CD14-positive monocyte (primary cell): ENCODE measurements around the gene LST1. TPM values are rescaled to one million over a fixed set of nuclear protein-coding genes. Genes with fewer than 3 reads are reported as not detected.
A peak's percentile ranks its signal among the peaks of the same experiment; 100 is the strongest.

ENCODE experiments used
- DNase-seq, 3 donors: peaks; one replicate each; pipeline ENCODE4 v3.0.0-alpha.2; 2011 to 2022
- H2AFZ ChIP-seq: 2 replicates; pipeline ENCODE4 v1.6.0; 2012; ENCODE audit warnings: mild to moderate bottlenecking, low read depth, low read length, inconsistent platforms; ENCODE audit not compliant: insufficient read depth, poor library complexity, severe bottlenecking
- H3K27ac ChIP-seq, 2 donors: 1 replicate in 1 of 2; 2 replicates in 1 of 2; pipeline ENCODE4 v1.5.1; 2012 to 2013; ENCODE audit warnings: low read length in 2 of 2, control low read depth in 1 of 2, inconsistent platforms in 1 of 2, low read depth in 1 of 2, mild to moderate bottlenecking in 1 of 2
- H3K27me3 ChIP-seq, 2 donors: one replicate each; pipeline versions ENCODE4 v1.6.0 to v1.6.1; 2011 to 2013; ENCODE audit warnings: low read length in 2 of 2; ENCODE audit not compliant: control insufficient read depth in 2 of 2, insufficient read depth in 2 of 2
- H3K36me3 ChIP-seq, 2 donors: replicated peaks in 1 of 2; 1 replicate in 1 of 2; 2 replicates in 1 of 2; pipeline versions ENCODE4 v1.5.1 to v1.6.1; 2012 to 2013; ENCODE audit warnings: low read length in 2 of 2, control low read depth in 1 of 2, inconsistent platforms in 1 of 2, mild to moderate bottlenecking in 1 of 2; ENCODE audit not compliant: insufficient read depth in 2 of 2, control insufficient read depth in 1 of 2
- H3K4me1 ChIP-seq, 2 donors: 1 replicate in 1 of 2; 2 replicates in 1 of 2; pipeline versions ENCODE4 v1.5.1 to v1.6.1; 2012 to 2013; ENCODE audit warnings: low read length in 2 of 2, control low read depth in 1 of 2, inconsistent platforms in 1 of 2, mild to moderate bottlenecking in 1 of 2, moderate library complexity in 1 of 2; ENCODE audit not compliant: insufficient read depth in 2 of 2, control insufficient read depth in 1 of 2
- H3K4me2 ChIP-seq: replicated peaks from 2 replicates; pipeline ENCODE3; 2012; ENCODE audit warnings: low read length, moderate library complexity, mild to moderate bottlenecking; ENCODE audit not compliant: poor library complexity, severe bottlenecking; ENCODE audit errors: extremely low read depth
- H3K4me3 ChIP-seq, 3 experiments: fragments of 200-600 bp in 1 of 3; sonication (generic) in 1 of 3; replicated peaks in 1 of 3; 1 replicate in 2 of 3; 2 replicates in 1 of 3; pipeline ENCODE4 v1.5.1; 2011 to 2013; ENCODE audit warnings: low read length in 3 of 3, mild to moderate bottlenecking in 3 of 3, control low read depth in 2 of 3, low read depth in 2 of 3, inconsistent platforms in 1 of 3, moderate library complexity in 1 of 3
- H3K79me2 ChIP-seq: 2 replicates; pipeline ENCODE4 v1.6.0; 2012; ENCODE audit warnings: mild to moderate bottlenecking, control low read depth, inconsistent platforms, low read length, moderate library complexity; ENCODE audit not compliant: insufficient read depth
- H3K9ac ChIP-seq: 2 replicates; pipeline ENCODE4 v1.6.0; 2017; ENCODE audit warnings: low read length, mild to moderate bottlenecking; ENCODE audit not compliant: insufficient read depth, poor library complexity, severe bottlenecking
- H3K9me3 ChIP-seq, 2 donors: replicated peaks in 1 of 2; 1 replicate in 1 of 2; 2 replicates in 1 of 2; pipeline versions ENCODE4 v1.5.1 to v1.6.1; 2012 to 2013; ENCODE audit warnings: low read length in 2 of 2, control low read depth in 1 of 2; ENCODE audit not compliant: control insufficient read depth in 1 of 2, insufficient read depth in 1 of 2
- H4K20me1 ChIP-seq: 2 replicates; pipeline ENCODE4 v1.6.0; 2012; ENCODE audit warnings: mild to moderate bottlenecking, low read length, control low read depth, moderate library complexity; ENCODE audit not compliant: insufficient read depth
- H3K27ac Mint-ChIP-seq, 7 donors: one replicate each; pipeline ENCODE4 v1.8.0; 2020; ENCODE audit warnings: mild to moderate bottlenecking in 7 of 7, mixed read lengths in 7 of 7, moderate library complexity in 6 of 7, inconsistent platforms in 2 of 7
- H3K27me3 Mint-ChIP-seq, 3 donors: one replicate each; pipeline ENCODE4 v1.8.0; 2021 to 2022; ENCODE audit warnings: low read depth in 3 of 3, mild to moderate bottlenecking in 3 of 3, mixed read lengths in 3 of 3, moderate library complexity in 3 of 3, inconsistent platforms in 1 of 3
- H3K36me3 Mint-ChIP-seq, 2 donors: one replicate each; pipeline ENCODE4 v1.8.0; 2020; ENCODE audit warnings: mixed read lengths in 2 of 2, inconsistent platforms in 1 of 2, mild to moderate bottlenecking in 1 of 2
- H3K4me1 Mint-ChIP-seq: one replicate; pipeline ENCODE4 v1.8.0; 2020; ENCODE audit warnings: mild to moderate bottlenecking, mixed read lengths
- H3K4me3 Mint-ChIP-seq, 2 donors: one replicate each; pipeline ENCODE4 v1.8.0; 2020; ENCODE audit warnings: mild to moderate bottlenecking in 2 of 2, mixed read lengths in 2 of 2, moderate library complexity in 1 of 2
- H3K9me3 Mint-ChIP-seq, 7 donors: one replicate each; pipeline ENCODE4 v1.8.0; 2020 to 2022; ENCODE audit warnings: mixed read lengths in 7 of 7, mild to moderate bottlenecking in 6 of 7, moderate library complexity in 6 of 7, inconsistent platforms in 2 of 7
- CTCF ChIP-seq: fragments of 200-600 bp; IDR thresholded peaks from one replicate; pipeline ENCODE4 v1.8.0; 2022; ENCODE audit warnings: antibody characterized with exemption, mild to moderate bottlenecking
- WGBS: methylation state at CpG from one replicate; pipeline ENCODE4 v1.1.5; 2013; ENCODE audit warnings: missing lambda C conversion rate; ENCODE audit not compliant: insufficient coverage; 5-methylcytosine and 5-hydroxymethylcytosine counted together
- intact Hi-C, 2 donors: fragments of 100-400 bp; cut with micrococcal nuclease; formaldehyde crosslinking; loops; one replicate each; pipeline versions ENCODE4 v1.15.0 to v1.15.1; 2023
- polyA plus RNA-seq, 3 donors: library from polyadenylated mRNA; depleted of rRNA in 1 of 3; unstranded in 2 of 3; stranded (reverse) in 1 of 3; fragments of 300-500 nt in 2 of 3; fragments of >200 nt in 1 of 3; fragmentation: Illumina TruSeq in 2 of 3; gene quantifications; 1 replicate in 2 of 3; 2 replicates in 1 of 3; pipeline ENCODE4 v1.2.3, GENCODE V29; 2012 to 2021

LST1 gene
- polyA plus RNA-seq, 3 donors = 1,103 to 1,584 (median 1,202) TPM

DNA sequence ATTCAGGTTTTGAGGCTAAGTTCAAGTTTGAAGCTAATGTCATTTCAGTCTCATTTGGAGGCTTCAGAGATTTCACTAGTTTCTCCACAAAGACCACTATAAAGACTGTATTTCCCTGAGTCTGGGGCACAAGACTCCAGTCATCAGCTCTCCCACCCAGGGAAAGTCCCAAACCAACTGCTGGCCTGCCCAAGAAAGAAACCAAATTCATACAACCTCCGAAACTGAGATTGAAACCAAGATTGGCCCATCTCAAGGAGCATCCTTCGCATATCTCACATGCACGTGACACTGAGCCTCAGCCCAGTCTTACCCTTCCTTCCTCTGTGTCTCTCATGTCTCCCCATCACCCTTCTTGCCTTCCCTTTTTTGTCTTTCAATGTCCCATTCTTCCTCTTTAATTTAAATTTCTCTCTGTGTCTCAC is 17.5 kb upstream of the LST1 start:
- Histone ChIP-seq H2AFZ (no peak overlapping the region), H3K4me1 (peaks cover 33 to 38% of the 10 kb centered on the region in 2 donors), H3K27ac (peak overlapping the region; percentile 88 to 96), H3K4me3 (peak overlapping the region in 1 of 3 experiments; percentile 41), H3K4me2 (peak overlapping the region; percentile 55), H4K20me1 (no peaks in the 10 kb centered on the region), H3K36me3 (no peaks in the 10 kb centered on the region), H3K9me3 (no peaks in the 10 kb centered on the region), H3K9ac (peak overlapping the region; percentile 53), H3K79me2 (no peaks in the 10 kb centered on the region), H3K27me3 (no peaks in the 10 kb centered on the region)
- peak overlapping the region; percentile 42 to 77 for H3K4me3 Mint-ChIP-seq
- peaks cover 4 to 6% of the 10 kb centered on the region in 2 donors for H3K36me3 Mint-ChIP-seq
- H3K9me3 Mint-ChIP-seq = peaks cover 0 to 2% (median 0%) of the 10 kb centered on the region in 7 donors
- 3% methylated on average over 3 of the region's 3 CpGs for WGBS
- peak overlapping the region; percentile 90 to 99 (median 97) for H3K27ac Mint-ChIP-seq
- no peak for TF ChIP-seq CTCF
- peak; percentile 93 to 99 (median 97) for DNase-seq
- intact Hi-C loops = loop anchor here in 1 of 2 donors (1.0 kb wide), 1 partner anchor 8 kb away; no protein-coding TSS in a partner anchor
- H3K4me1 Mint-ChIP-seq = peaks cover 52% of the 10 kb centered on the region
- H3K27me3 Mint-ChIP-seq = peaks cover 1 to 7% (median 2%) of the 10 kb centered on the region in 3 donors

DNA sequence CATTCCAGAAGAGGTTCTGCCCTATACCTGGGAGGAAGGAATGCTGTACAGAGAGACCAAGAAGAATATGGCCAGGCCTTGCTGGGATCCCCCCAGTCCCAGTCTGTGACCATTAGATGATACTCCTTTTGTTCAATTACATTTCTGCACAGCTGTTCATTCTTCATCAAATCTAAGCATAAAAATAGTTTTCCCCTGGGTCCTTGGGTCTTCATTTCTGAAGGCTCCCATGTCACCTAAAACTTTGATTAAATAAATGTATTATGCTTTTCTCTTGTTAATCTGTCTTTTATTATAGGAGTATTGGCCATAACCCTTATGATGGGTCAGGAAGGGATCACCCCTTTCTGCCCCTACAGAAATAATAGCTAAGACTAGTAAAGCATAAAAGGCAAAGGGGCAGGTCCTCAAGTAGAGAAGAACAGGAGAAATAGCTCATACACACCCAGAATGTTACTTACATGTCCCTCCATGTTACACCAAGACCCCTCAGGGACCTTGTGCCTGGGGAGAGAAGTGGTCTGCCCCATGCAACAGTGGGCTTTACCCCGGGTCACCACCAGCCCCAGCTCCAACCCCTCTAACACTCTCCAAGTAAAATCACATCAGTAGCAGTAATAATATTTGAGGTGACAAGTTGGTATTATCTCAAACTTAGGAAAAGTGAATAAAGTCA is 16.1 kb upstream of the LST1 start:
- DNase-seq = no peak

More for the DNA sequence above, 16.1 kb upstream of the LST1 start:
- no peaks in the 10 kb centered on the region for H3K9me3 ChIP-seq
- H3K4me1 ChIP-seq = peaks cover 36 to 38% of the 10 kb centered on the region in 2 donors
- no peak overlapping the region for H3K4me2 ChIP-seq
- H3K79me2 ChIP-seq = no peaks in the 10 kb centered on the region
- no peaks in the 10 kb centered on the region for H4K20me1 ChIP-seq
- TF ChIP-seq CTCF = no peak
- H3K27ac ChIP-seq = no peak overlapping the region
- H3K4me3 ChIP-seq = no peak overlapping the region
- Mint-ChIP-seq H3K36me3 (peaks cover 3 to 4% of the 10 kb centered on the region in 2 donors), H3K9me3 (peaks cover 0 to 2% (median 0%) of the 10 kb centered on the region in 7 donors), H3K27me3 (peaks cover 1 to 5% (median 3%) of the 10 kb centered on the region in 3 donors), H3K4me1 (peaks cover 58% of the 10 kb centered on the region), H3K4me3 (no peak overlapping the region), H3K27ac (peak overlapping the region in 3 of 7 donors; percentile 97 to 99 (median 98))
- intact Hi-C loops = no loop called here
- no CpG with 5 or more reads among the region's 1 CpG for WGBS
- no peaks in the 10 kb centered on the region for H3K36me3 ChIP-seq
- H3K9ac ChIP-seq = no peak overlapping the region
- H3K27me3 ChIP-seq = no peaks in the 10 kb centered on the region
- H2AFZ ChIP-seq = no peak overlapping the region
